ENCODE results near the gene PIP5KL1.

Gene PIP5KL1

DNA sequence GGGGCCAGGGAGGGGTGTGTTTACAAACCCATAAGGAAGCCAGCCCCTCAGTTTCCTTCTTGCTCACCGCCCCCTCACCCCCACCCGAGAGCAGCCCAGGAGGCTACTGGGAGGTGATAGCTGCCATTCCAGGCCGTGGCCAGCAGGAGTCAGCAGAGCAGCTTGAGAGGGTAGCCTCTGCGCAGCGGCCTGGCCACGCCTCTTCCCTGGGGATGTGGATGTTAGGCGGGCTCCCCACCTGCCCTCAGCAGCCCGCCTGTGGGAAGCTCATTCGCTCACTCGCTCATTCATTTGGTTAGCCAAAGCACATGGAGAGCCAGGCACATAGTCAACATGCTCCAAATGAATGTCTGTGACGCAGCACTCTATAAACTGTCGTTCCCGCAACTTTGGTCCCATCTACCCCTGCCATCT lies 13.2 kb upstream of the PIP5KL1 start:
- TF ChIP-seq, protein P1, sequence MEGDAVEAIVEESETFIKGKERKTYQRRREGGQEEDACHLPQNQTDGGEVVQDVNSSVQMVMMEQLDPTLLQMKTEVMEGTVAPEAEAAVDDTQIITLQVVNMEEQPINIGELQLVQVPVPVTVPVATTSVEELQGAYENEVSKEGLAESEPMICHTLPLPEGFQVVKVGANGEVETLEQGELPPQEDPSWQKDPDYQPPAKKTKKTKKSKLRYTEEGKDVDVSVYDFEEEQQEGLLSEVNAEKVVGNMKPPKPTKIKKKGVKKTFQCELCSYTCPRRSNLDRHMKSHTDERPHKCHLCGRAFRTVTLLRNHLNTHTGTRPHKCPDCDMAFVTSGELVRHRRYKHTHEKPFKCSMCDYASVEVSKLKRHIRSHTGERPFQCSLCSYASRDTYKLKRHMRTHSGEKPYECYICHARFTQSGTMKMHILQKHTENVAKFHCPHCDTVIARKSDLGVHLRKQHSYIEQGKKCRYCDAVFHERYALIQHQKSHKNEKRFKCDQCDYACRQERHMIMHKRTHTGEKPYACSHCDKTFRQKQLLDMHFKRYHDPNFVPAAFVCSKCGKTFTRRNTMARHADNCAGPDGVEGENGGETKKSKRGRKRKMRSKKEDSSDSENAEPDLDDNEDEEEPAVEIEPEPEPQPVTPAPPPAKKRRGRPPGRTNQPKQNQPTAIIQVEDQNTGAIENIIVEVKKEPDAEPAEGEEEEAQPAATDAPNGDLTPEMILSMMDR (IDR thresholded peaks at IDR 0.05; ENCODE audit: low read depth, low read length), result peak; percentile 97
- in situ Hi-C loops (cut with HindIII; ENCODE audit: low sequenced_read_pairs), result no loop called here
- no peak overlapping the region for H3K4me3 ChIP-seq (ENCODE audit: low read depth, low read length)
- peak; percentile 70 for DNase-seq (ENCODE audit: low read depth, low spot score)

- TF ChIP-seq, protein P1 (IDR thresholded peaks at IDR 0.05; ENCODE audit: low read depth, low read length), result no peak
- no peak for DNase-seq (ENCODE audit: low read depth, low spot score)
- H3K4me3 ChIP-seq (ENCODE audit: low read depth, low read length), result no peak overlapping the region
- in situ Hi-C loops (cut with HindIII; ENCODE audit: low sequenced_read_pairs), result no loop called here
Measured at GRCh38 chr9:127943011-127943662, 12.6 kb upstream of the PIP5KL1 start.

DNA sequence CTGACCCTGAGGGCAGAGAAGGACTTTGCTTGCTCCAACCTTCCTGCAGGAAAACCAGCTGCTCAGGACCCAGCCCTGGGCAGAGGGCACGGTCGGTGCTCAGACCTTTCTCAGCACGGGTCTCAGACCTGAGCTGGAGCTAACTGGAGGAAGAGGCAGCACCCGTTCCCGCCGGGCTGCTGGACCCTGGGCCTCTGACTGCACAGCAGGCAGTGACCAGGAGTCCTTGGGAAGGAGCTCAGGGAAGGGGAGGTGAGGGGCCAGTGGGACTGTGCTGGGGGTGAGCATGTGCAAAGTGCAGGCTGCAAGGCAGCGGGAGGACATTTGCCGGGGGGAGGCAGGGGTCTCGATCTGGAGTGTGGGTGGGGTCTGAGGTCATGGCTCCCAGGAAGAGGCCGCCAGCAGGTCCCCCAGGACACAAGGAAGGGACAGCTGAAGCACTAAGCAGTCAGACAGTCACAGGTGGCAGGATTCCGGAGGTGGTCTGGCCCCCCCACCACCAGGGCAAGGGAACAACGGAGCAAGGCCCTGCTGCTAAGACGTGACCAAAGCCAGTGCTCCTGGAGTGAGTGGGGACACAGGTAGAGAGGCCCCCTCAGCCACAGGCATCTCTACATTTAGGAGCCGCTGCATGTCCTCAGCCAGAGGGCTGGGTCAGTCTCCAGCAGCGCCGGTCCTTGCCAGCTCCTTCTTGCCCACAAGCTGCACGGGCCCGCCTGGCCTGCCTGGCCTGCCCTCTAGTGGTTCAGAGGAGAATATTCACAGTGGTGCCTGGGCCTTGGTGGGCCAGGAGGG lies 11.8 kb upstream of the PIP5KL1 start:
- peak; percentile 71 for DNase-seq (ENCODE audit: low read depth, low spot score)
- TF ChIP-seq, protein P1 (IDR thresholded peaks at IDR 0.05; ENCODE audit: low read depth, low read length), result peak; percentile 91
- no peak overlapping the region for H3K4me3 ChIP-seq (ENCODE audit: low read depth, low read length)
- in situ Hi-C loops (cut with HindIII; ENCODE audit: low sequenced_read_pairs), result no loop called here

DNA sequence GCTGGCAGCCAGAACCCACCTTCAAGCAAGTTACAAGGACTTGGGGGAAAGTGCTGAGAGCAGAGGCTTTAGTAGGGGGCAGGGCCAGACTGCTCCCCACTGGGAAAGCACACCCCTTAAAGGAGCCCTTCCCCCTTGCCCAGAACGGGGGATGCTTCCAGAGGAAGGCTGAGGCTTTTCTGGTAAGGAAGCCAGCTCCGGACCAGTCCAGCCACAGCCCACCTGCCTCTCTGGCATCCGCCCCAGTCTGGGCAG lies 11.3 kb upstream of the PIP5KL1 start:
- DNase-seq (ENCODE audit: low read depth, low spot score), result no peak
- no peak overlapping the region for H3K4me3 ChIP-seq (ENCODE audit: low read depth, low read length)
- TF ChIP-seq, protein P1 (IDR thresholded peaks at IDR 0.05; ENCODE audit: low read depth, low read length), result no peak
- in situ Hi-C loops (cut with HindIII; ENCODE audit: low sequenced_read_pairs), result no loop called here

GRCh38 chr9:127941062-127941960 lies 10.7 kb upstream of the PIP5KL1 start:
- in situ Hi-C loops (cut with HindIII; ENCODE audit: low sequenced_read_pairs), result no loop called here
- DNase-seq (ENCODE audit: low read depth, low spot score), result no peak
- no peak overlapping the region for H3K4me3 ChIP-seq (ENCODE audit: low read depth, low read length)

GRCh38 chr9:127940593-127940992 lies 10.0 kb upstream of the PIP5KL1 start:
- TF ChIP-seq, protein P1 (IDR thresholded peaks at IDR 0.05; ENCODE audit: low read depth, low read length), result no peak
- in situ Hi-C loops (cut with HindIII; ENCODE audit: low sequenced_read_pairs), result no loop called here
- H3K4me3 ChIP-seq (ENCODE audit: low read depth, low read length), result no peak overlapping the region
- no peak for DNase-seq (ENCODE audit: low read depth, low spot score)

More at GRCh38 chr9:127941062-127941960, 10.7 kb upstream of the PIP5KL1 start:
- TF ChIP-seq, protein P1 (IDR thresholded peaks at IDR 0.05; ENCODE audit: low read depth, low read length), result no peak

Measured in astrocyte of the spinal cord (primary cell).